Cardiac septum (tissue), 1 donor: ENCODE data around the gene IL4I1. TPM values are rescaled to one million over a fixed set of nuclear protein-coding genes. Genes with fewer than 3 reads are reported as not detected.

Source experiments
- DNase-seq: peaks from one replicate; pipeline ENCODE4 v3.0.0-alpha.2; 2020; ENCODE audit warnings: low spot score
- intact Hi-C: fragments of 100-400 bp; cut with DNase I; formaldehyde crosslinking; loops from one replicate; pipeline ENCODE4 v1.14.0; 2022
- total RNA-seq: library from RNA; stranded (reverse); fragmentation: NEBNext Ultra II Directional; extraction: Animal tissue kit (Norgen Biotek cat#: 25700); gene quantifications from one replicate; pipeline ENCODE4 v1.2.1, GENCODE V29; 2021
- donor health status: DM: no; HTN: no; CAD: no.

Gene IL4I1
- total RNA-seq, 1 donor from 2014 or later, result 1.2 TPM

- intact Hi-C loops, result no loop called here
- no peak for DNase-seq
These were observed 12.6 kb downstream of the IL4I1 start for GRCh38 chr19:49884109-49884508.

GRCh38 chr19:49883094-49883493 is 13.6 kb downstream of the IL4I1 start:
- no peak for DNase-seq
- intact Hi-C loops, result no loop called here

- no peak for DNase-seq
- intact Hi-C loops, result no loop called here
These were observed 14.0 kb downstream of the IL4I1 start for GRCh38 chr19:49882643-49883042.

GRCh38 chr19:49881672-49882394 is 14.9 kb downstream of the IL4I1 start:
- DNase-seq, result no peak
- intact Hi-C loops, result no loop called here

- intact Hi-C loops, result no loop called here
- DNase-seq, result no peak
These were observed 15.5 kb downstream of the IL4I1 start for GRCh38 chr19:49881186-49881585.

GRCh38 chr19:49880162-49880869 is 16.4 kb downstream of the IL4I1 start:
- intact Hi-C loops, result no loop called here
- no peak for DNase-seq

- intact Hi-C loops, result loop anchor here (5.0 to 10.0 kb wide), 3 partner anchors 112 to 385 kb away; partner anchors contain the start of genes AP2A1, RPS11, VRK3 and ZNF473
- DNase-seq, result no peak
These were observed 17.3 kb downstream of the IL4I1 start for GRCh38 chr19:49879243-49879963.

GRCh38 chr19:49878744-49879070 is 18.0 kb downstream of the IL4I1 start:
- no peak for DNase-seq
- intact Hi-C loops, result loop anchor here (5.0 to 10.0 kb wide), 3 partner anchors 111 to 384 kb away; partner anchors contain the start of genes AP2A1, RPS11, VRK3 and ZNF473

- peak; percentile 99 for DNase-seq
- intact Hi-C loops, result loop anchor here (1.0 to 10.0 kb wide), 4 partner anchors 11 to 383 kb away; partner anchors contain the start of genes AP2A1, PNKP, RPS11 and VRK3
These were observed 18.6 kb downstream of the IL4I1 start for GRCh38 chr19:49877879-49878743.

- intact Hi-C loops, result loop anchor here (1.0 to 10.0 kb wide), 4 partner anchors 10 to 382 kb away; partner anchors contain the start of genes AP2A1, PNKP, RPS11 and VRK3
- DNase-seq, result peak; percentile 100
These were observed 19.4 kb downstream of the IL4I1 start, which contains the start of the genes AKT1S1 and TBC1D17 for GRCh38 chr19:49877020-49877878. TSS of gene AKT1S1 (minus strand) at chr19:49877355. CDS start at chr19:49873295, 4,060 bp downstream. TSS of gene TBC1D17 (plus strand) at chr19:49877702. CDS start at chr19:49877724, 22 bp downstream.

GRCh38 chr19:49876422-49877019 is 20.2 kb downstream of the IL4I1 start:
- intact Hi-C loops, result loop anchor here (1.0 to 10.0 kb wide), 4 partner anchors 9 to 382 kb away; partner anchors contain the start of genes AP2A1, PNKP, RPS11 and VRK3
- DNase-seq, result peak; percentile 99

GRCh38 chr19:49875857-49876421 is 20.7 kb downstream of the IL4I1 start:
- intact Hi-C loops, result loop anchor here (5.0 to 10.0 kb wide), 3 partner anchors 109 to 381 kb away; partner anchors contain the start of genes AP2A1, RPS11, VRK3 and ZNF473
- DNase-seq, result peak; percentile 86

- DNase-seq, result no peak
- intact Hi-C loops, result loop anchor here (5.0 to 10.0 kb wide), 3 partner anchors 108 to 380 kb away; partner anchors contain the start of genes AP2A1, RPS11, VRK3 and ZNF473
These were observed 21.5 kb downstream of the IL4I1 start for GRCh38 chr19:49875177-49875576.

GRCh38 chr19:49874503-49875157 is 22.1 kb downstream of the IL4I1 start:
- intact Hi-C loops, result loop anchor here (5.0 to 10.0 kb wide), 3 partner anchors 107 to 380 kb away; partner anchors contain the start of genes AP2A1, RPS11, VRK3 and ZNF473
- DNase-seq, result no peak

- intact Hi-C loops, result loop anchor here (10.0 kb wide), 1 partner anchor 379 kb away; the partner anchor contains the start of gene RPS11
- no peak for DNase-seq
These were observed 22.9 kb downstream of the IL4I1 start for GRCh38 chr19:49873834-49874233.

GRCh38 chr19:49873129-49873521 is 23.6 kb downstream of the IL4I1 start:
- intact Hi-C loops, result loop anchor here (10.0 kb wide), 1 partner anchor 378 kb away; the partner anchor contains the start of gene RPS11
- DNase-seq, result no peak
